Skeletal muscle tissue (tissue), 4 donors: ENCODE measurements around the gene PITPNC1. TPM values are rescaled to one million over a fixed set of nuclear protein-coding genes. Genes with fewer than 3 reads are reported as not detected.

ENCODE experiments used
- H3K27ac ChIP-seq: one replicate; pipeline ENCODE4 v1.7.0; 2013; ENCODE audit warnings: mild to moderate bottlenecking, low read depth, low read length, inconsistent platforms
- H3K27me3 ChIP-seq, 3 donors: one replicate each; pipeline ENCODE4 v1.7.0; 2013; ENCODE audit warnings: low read length in 3 of 3; ENCODE audit not compliant: control insufficient read depth in 3 of 3, insufficient read depth in 3 of 3
- H3K36me3 ChIP-seq, 3 donors: one replicate each; pipeline ENCODE4 v1.7.0; 2013; ENCODE audit warnings: low read length in 3 of 3; ENCODE audit not compliant: control insufficient read depth in 3 of 3, insufficient read depth in 3 of 3
- H3K4me1 ChIP-seq, 3 donors: one replicate each; pipeline ENCODE4 v1.7.0; 2013; ENCODE audit warnings: low read length in 3 of 3, mild to moderate bottlenecking in 3 of 3; ENCODE audit not compliant: control insufficient read depth in 3 of 3, insufficient read depth in 3 of 3
- H3K4me3 ChIP-seq, 3 donors: one replicate each; pipeline ENCODE4 v1.7.0; 2013; ENCODE audit warnings: low read length in 3 of 3
- H3K9ac ChIP-seq, 3 donors: one replicate each; pipeline ENCODE4 v1.7.0; 2013; ENCODE audit warnings: low read length in 3 of 3, mild to moderate bottlenecking in 3 of 3, moderate library complexity in 2 of 3, low read depth in 1 of 3
- H3K9me3 ChIP-seq, 3 donors: one replicate each; pipeline ENCODE4 v1.7.0; 2013; ENCODE audit warnings: low read length in 3 of 3; ENCODE audit not compliant: control insufficient read depth in 3 of 3
- total RNA-seq: library from RNA; depleted of rRNA; stranded (reverse); fragments of >200 nt; gene quantifications from one replicate; pipeline ENCODE4 v1.2.3, GENCODE V29; 2014
- donor health status: Osteomylitis.

The PITPNC1 gene
- total RNA-seq, 1 donor from 2014 or later, result 9.4 TPM

GRCh38 chr17:67500261-67500660 lies 123.2 kb downstream of the PITPNC1 start:
- Histone ChIP-seq H3K9me3 (no peaks in the 10 kb centered on the region), H3K36me3 (no peaks in the 10 kb centered on the region), H3K4me3 (no peak overlapping the region), H3K27ac (no peak overlapping the region), H3K4me1 (no peaks in the 10 kb centered on the region), H3K27me3 (no peaks in the 10 kb centered on the region), H3K9ac (no peak overlapping the region)

- H3K4me1 ChIP-seq, result no peaks in the 10 kb centered on the region
- H3K9me3 ChIP-seq, result no peaks in the 10 kb centered on the region
- H3K9ac ChIP-seq, result no peak overlapping the region
- H3K4me3 ChIP-seq, result no peak overlapping the region
- no peak overlapping the region for H3K27ac ChIP-seq
- H3K36me3 ChIP-seq, result no peaks in the 10 kb centered on the region
- H3K27me3 ChIP-seq, result no peaks in the 10 kb centered on the region
Measured at GRCh38 chr17:67500677-67501300, 123.7 kb downstream of the PITPNC1 start.

- Histone ChIP-seq H3K9ac (no peak overlapping the region), H3K4me1 (no peaks in the 10 kb centered on the region), H3K27me3 (no peaks in the 10 kb centered on the region), H3K9me3 (no peaks in the 10 kb centered on the region), H3K36me3 (no peaks in the 10 kb centered on the region), H3K4me3 (no peak overlapping the region), H3K27ac (no peak overlapping the region)
Measured at GRCh38 chr17:67502151-67502550, 125.1 kb downstream of the PITPNC1 start.

GRCh38 chr17:67503184-67503583 lies 126.1 kb downstream of the PITPNC1 start:
- Histone ChIP-seq H3K4me3 (no peak overlapping the region), H3K9me3 (peaks cover 0 to 3% (median 0%) of the 10 kb centered on the region in 3 donors), H3K9ac (no peak overlapping the region), H3K27me3 (no peaks in the 10 kb centered on the region), H3K27ac (no peak overlapping the region), H3K36me3 (no peaks in the 10 kb centered on the region), H3K4me1 (no peaks in the 10 kb centered on the region)

GRCh38 chr17:67503739-67504138 lies 126.7 kb downstream of the PITPNC1 start:
- Histone ChIP-seq H3K4me1 (no peaks in the 10 kb centered on the region), H3K27me3 (no peaks in the 10 kb centered on the region), H3K9ac (no peak overlapping the region), H3K36me3 (no peaks in the 10 kb centered on the region), H3K9me3 (peaks cover 0 to 3% (median 0%) of the 10 kb centered on the region in 3 donors), H3K4me3 (no peak overlapping the region), H3K27ac (no peak overlapping the region)

- no peak overlapping the region for H3K27ac ChIP-seq
- no peaks in the 10 kb centered on the region for H3K4me1 ChIP-seq
- H3K9me3 ChIP-seq, result peaks cover 0 to 3% (median 0%) of the 10 kb centered on the region in 3 donors
- H3K9ac ChIP-seq, result no peak overlapping the region
- H3K36me3 ChIP-seq, result no peaks in the 10 kb centered on the region
- H3K4me3 ChIP-seq, result no peak overlapping the region
- H3K27me3 ChIP-seq, result no peaks in the 10 kb centered on the region
Measured at GRCh38 chr17:67504182-67504581, 127.1 kb downstream of the PITPNC1 start.

GRCh38 chr17:67506966-67507365 lies 129.9 kb downstream of the PITPNC1 start:
- Histone ChIP-seq H3K9me3 (peaks cover 0 to 3% (median 0%) of the 10 kb centered on the region in 3 donors), H3K27me3 (no peaks in the 10 kb centered on the region), H3K9ac (no peak overlapping the region), H3K4me3 (no peak overlapping the region), H3K36me3 (no peaks in the 10 kb centered on the region), H3K4me1 (peaks cover 0 to 8% (median 0%) of the 10 kb centered on the region in 3 donors), H3K27ac (no peak overlapping the region)

- H3K9me3 ChIP-seq, result peaks cover 0 to 3% (median 0%) of the 10 kb centered on the region in 3 donors
- H3K9ac ChIP-seq, result no peak overlapping the region
- no peak overlapping the region for H3K4me3 ChIP-seq
- no peak overlapping the region for H3K27ac ChIP-seq
- H3K36me3 ChIP-seq, result no peaks in the 10 kb centered on the region
- H3K4me1 ChIP-seq, result peaks cover 0 to 8% (median 0%) of the 10 kb centered on the region in 3 donors
- no peaks in the 10 kb centered on the region for H3K27me3 ChIP-seq
Measured at GRCh38 chr17:67509390-67510287, 132.6 kb downstream of the PITPNC1 start.

GRCh38 chr17:67511012-67511411 lies 133.9 kb downstream of the PITPNC1 start:
- Histone ChIP-seq H3K9ac (no peak overlapping the region), H3K9me3 (peaks cover 0 to 3% (median 0%) of the 10 kb centered on the region in 3 donors), H3K36me3 (no peaks in the 10 kb centered on the region), H3K4me3 (no peak overlapping the region), H3K4me1 (peaks cover 6 to 14% (median 9%) of the 10 kb centered on the region in 3 donors), H3K27me3 (peaks cover 0 to 2% (median 0%) of the 10 kb centered on the region in 3 donors), H3K27ac (no peak overlapping the region)

- Histone ChIP-seq H3K9me3 (peaks cover 0 to 3% (median 0%) of the 10 kb centered on the region in 3 donors), H3K4me1 (peaks cover 6 to 14% (median 9%) of the 10 kb centered on the region in 3 donors), H3K4me3 (no peak overlapping the region), H3K36me3 (no peaks in the 10 kb centered on the region), H3K27ac (no peak overlapping the region), H3K27me3 (peaks cover 0 to 2% (median 0%) of the 10 kb centered on the region in 3 donors), H3K9ac (no peak overlapping the region)
Measured at GRCh38 chr17:67511804-67512203, 134.7 kb downstream of the PITPNC1 start.
